PC-9 (cell line): ENCODE data around the gene AHNAK. TPM values are rescaled to one million over a fixed set of nuclear protein-coding genes. Genes with fewer than 3 reads are reported as not detected.
"Not testable (repeated sequence)": the region's sequence is repeated elsewhere in the genome, so short reads cannot be mapped to it uniquely, and the experiment has no call there.

ENCODE experiments used
- BruUV-seq: library from RNA; stranded (reverse); fragments of 400-500 nt; replicated peaks from 2 replicates; lab custom pipeline; 2021; lab: Mats Ljungman, UMichigan
- CTCF ChIA-PET: fragments of 300-600 bp; sonication (Branson Sonifier 250); formaldehyde crosslinking; loops from one replicate; lab custom pipeline; 2022; ENCODE audit warnings: antibody characterized with exemption; lab: Charles Lee
- POLR2A ChIA-PET: fragments of 300-600 bp; sonication (Branson Sonifier 250); formaldehyde crosslinking; loops from one replicate; lab custom pipeline; 2022; ENCODE audit warnings: antibody characterized with exemption; ENCODE audit not compliant: unreplicated experiment; lab: Charles Lee
- DNase-seq, 2 experiments: peaks; one replicate each; pipeline versions ENCODE4 v3.0.0 to v3.0.0-alpha.2; 2015 to 2022; ENCODE audit warnings: mixed read lengths in 1 of 2
- H2AFZ ChIP-seq: fragments of 200-600 bp; sonication (generic); 2 replicates; pipeline ENCODE4 v1.8.1; 2017; ENCODE audit warnings: antibody characterized with exemption
- H3F3A ChIP-seq: fragments of 200-600 bp; sonication (generic); 2 replicates; pipeline ENCODE4 v1.8.1; 2017; ENCODE audit warnings: antibody characterized with exemption, mild to moderate bottlenecking, low read depth; ENCODE audit not compliant: insufficient read depth
- H3K27ac ChIP-seq: fragments of 200-600 bp; sonication (generic); 2 replicates; pipeline ENCODE4 v1.6.1; 2016; ENCODE audit warnings: mixed run types
- H3K27me3 ChIP-seq: fragments of 200-600 bp; sonication (generic); 2 replicates; pipeline ENCODE4 v1.6.1; 2016; ENCODE audit warnings: low read depth, mixed run types; ENCODE audit not compliant: insufficient read depth
- H3K36me3 ChIP-seq: fragments of 200-600 bp; sonication (generic); 2 replicates; pipeline ENCODE4 v1.6.1; 2016; ENCODE audit warnings: low read depth, mixed run types
- H3K4me1 ChIP-seq: fragments of 200-600 bp; sonication (generic); replicated peaks from 2 replicates; pipeline ENCODE4 v1.6.1; 2016; ENCODE audit warnings: mixed run types; ENCODE audit not compliant: insufficient read depth
- H3K4me2 ChIP-seq: fragments of 200-600 bp; sonication (generic); 2 replicates; pipeline ENCODE4 v1.6.1; 2017; ENCODE audit warnings: mixed run types
- H3K4me3 ChIP-seq: fragments of 200-600 bp; sonication (generic); 2 replicates; pipeline ENCODE4 v1.6.1; 2016; ENCODE audit warnings: mixed run types
- H3K79me2 ChIP-seq: fragments of 200-600 bp; sonication (generic); 2 replicates; pipeline ENCODE4 v1.6.1; 2017; ENCODE audit warnings: low read depth, mixed run types
- H3K9me2 ChIP-seq: fragments of 200-600 bp; sonication (generic); 2 replicates; pipeline ENCODE4 v1.8.1; 2017; ENCODE audit warnings: mild to moderate bottlenecking; ENCODE audit not compliant: insufficient read depth
- H3K9me3 ChIP-seq: fragments of 200-600 bp; sonication (generic); 2 replicates; pipeline ENCODE4 v1.8.1; 2016; ENCODE audit warnings: low read depth; ENCODE audit not compliant: insufficient read depth
- H4K20me1 ChIP-seq: fragments of 200-600 bp; sonication (generic); 2 replicates; pipeline ENCODE4 v1.8.1; 2017; ENCODE audit not compliant: insufficient read depth
- EZH2 ChIP-seq: fragments of 200-600 bp; sonication (generic); IDR thresholded peaks from 2 replicates; pipeline ENCODE4 v1.8.0; 2017; ENCODE audit warnings: antibody characterized with exemption, low read depth
- intact Hi-C: fragments of 100-400 bp; cut with micrococcal nuclease; formaldehyde crosslinking; loops from one replicate; pipeline ENCODE4 v1.10.0; 2022; ENCODE audit not compliant: unreplicated experiment
- total RNA-seq: library from RNA; stranded (reverse); gene quantifications from 2 replicates; pipeline ENCODE4 v1.2.3, GENCODE V29; 2021
- TF ChIP-seq, protein P1 (sequence below): fragments of 200-600 bp; sonication (generic); conservative IDR thresholded peaks from 2 replicates; pipeline ENCODE4 v1.6.1; 2017; ENCODE audit warnings: mixed run types, antibody characterized with exemption, mild to moderate bottlenecking, moderate library complexity

Gene AHNAK
- total RNA-seq, 1 experiment from 2014 or later: 632 TPM

DNA sequence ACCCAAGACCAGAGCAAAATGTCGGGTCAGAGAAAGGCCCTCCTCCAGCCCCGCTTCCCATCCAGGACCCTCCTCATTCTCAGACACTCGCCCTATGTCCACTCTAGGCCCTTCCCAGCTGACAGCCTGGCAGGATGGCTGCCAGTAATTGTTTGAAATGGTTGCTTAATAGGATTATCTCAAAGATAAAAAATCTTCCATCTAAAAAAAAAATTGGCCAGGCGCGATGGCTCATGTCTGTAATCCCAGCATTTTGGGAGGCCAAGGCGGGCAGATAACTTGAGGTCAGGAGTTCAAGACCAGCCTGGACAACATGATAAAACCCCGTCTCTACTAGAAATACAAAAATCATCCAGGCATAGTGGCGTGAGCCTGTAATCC is 95.4 kb downstream of the AHNAK start:
- Histone ChIP-seq H3K9me3 (no peaks in the 10 kb centered on the region), H3F3A (peaks cover 10% of the 10 kb centered on the region; the same call in 1 of the 2 replicates), H3K36me3 (no peaks in the 10 kb centered on the region), H3K9me2 (no peaks in the 10 kb centered on the region), H3K27me3 (no peaks in the 10 kb centered on the region), H2AFZ (no peak overlapping the region), H4K20me1 (no peaks in the 10 kb centered on the region), H3K79me2 (no peaks in the 10 kb centered on the region), H3K27ac (no peak overlapping the region), H3K4me2 (no peak overlapping the region), H3K4me3 (no peak overlapping the region), H3K4me1 (peaks cover 8% of the 10 kb centered on the region; the same call in 1 of the 2 replicates)
- ChIA-PET CTCF (interaction anchor here (0.6 to 0.7 kb wide), 2 partner anchors 16 to 42 kb away, joined by 3 to 5 read pairs; no protein-coding TSS in a partner anchor), POLR2A (no interaction called here)
- intact Hi-C loops: no loop called here
- no peak for DNase-seq
- TF ChIP-seq EZH2: no peak
- TF ChIP-seq, protein P1, sequence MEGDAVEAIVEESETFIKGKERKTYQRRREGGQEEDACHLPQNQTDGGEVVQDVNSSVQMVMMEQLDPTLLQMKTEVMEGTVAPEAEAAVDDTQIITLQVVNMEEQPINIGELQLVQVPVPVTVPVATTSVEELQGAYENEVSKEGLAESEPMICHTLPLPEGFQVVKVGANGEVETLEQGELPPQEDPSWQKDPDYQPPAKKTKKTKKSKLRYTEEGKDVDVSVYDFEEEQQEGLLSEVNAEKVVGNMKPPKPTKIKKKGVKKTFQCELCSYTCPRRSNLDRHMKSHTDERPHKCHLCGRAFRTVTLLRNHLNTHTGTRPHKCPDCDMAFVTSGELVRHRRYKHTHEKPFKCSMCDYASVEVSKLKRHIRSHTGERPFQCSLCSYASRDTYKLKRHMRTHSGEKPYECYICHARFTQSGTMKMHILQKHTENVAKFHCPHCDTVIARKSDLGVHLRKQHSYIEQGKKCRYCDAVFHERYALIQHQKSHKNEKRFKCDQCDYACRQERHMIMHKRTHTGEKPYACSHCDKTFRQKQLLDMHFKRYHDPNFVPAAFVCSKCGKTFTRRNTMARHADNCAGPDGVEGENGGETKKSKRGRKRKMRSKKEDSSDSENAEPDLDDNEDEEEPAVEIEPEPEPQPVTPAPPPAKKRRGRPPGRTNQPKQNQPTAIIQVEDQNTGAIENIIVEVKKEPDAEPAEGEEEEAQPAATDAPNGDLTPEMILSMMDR: no peak
- no TSS peak for BruUV-seq

DNA sequence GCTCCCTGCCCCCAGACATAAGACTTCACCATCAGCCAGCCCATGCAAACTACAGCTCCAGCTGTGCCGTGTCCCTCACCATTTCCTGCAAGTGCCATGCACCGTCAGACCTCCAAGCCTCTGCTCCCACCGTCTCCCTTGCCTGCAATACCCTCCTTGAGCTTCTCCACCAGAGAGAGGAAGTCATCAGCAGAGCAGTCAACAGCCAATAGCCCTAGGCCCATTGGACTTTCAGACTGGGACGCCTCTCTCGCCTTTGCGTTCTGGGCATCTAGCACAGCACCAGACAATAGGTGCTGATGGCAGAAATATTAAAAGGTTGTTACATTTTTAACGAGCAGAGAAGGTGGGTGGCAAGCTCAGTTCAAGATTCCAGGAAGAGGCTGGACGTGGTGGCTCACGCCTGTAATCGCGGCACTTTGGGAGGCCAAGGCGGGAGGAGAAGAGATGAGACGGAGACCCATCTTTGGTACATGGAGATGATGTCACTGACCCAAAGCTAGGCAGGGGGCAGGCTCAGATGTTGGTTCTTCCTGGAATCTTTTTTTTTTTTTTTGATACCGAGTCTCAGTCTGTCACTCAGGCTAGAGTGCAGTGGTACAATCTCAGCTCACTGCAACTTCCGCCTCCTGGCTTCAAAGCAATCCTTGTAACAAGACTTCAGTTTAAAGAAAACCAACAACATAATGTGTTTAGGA is 95.9 kb downstream of the AHNAK start:
- no peaks in the 10 kb centered on the region for H3K27me3 ChIP-seq
- H3K36me3 ChIP-seq: no peaks in the 10 kb centered on the region
- DNase-seq: no peak
- ChIA-PET POLR2A (interaction anchor here (0.5 kb wide), 1 partner anchor 123 kb away, joined by 5 read pairs; the partner anchor contains the start of gene EEF1G), CTCF (interaction anchor here (0.7 kb wide), 1 partner anchor 42 kb away, joined by 3 read pairs; no protein-coding TSS in a partner anchor)
- intact Hi-C loops: no loop called here
- H3K4me3 ChIP-seq: no peak overlapping the region
- H3K27ac ChIP-seq: no peak overlapping the region
- no peaks in the 10 kb centered on the region for H3K9me3 ChIP-seq
- H4K20me1 ChIP-seq: no peaks in the 10 kb centered on the region
- no peaks in the 10 kb centered on the region for H3K9me2 ChIP-seq
- TF ChIP-seq, protein P1: no peak
- TF ChIP-seq EZH2: no peak
- no peak overlapping the region for H3K4me2 ChIP-seq
- no peak overlapping the region for H2AFZ ChIP-seq
- no TSS peak for BruUV-seq
- no peaks in the 10 kb centered on the region for H3K79me2 ChIP-seq
- peaks cover 8% of the 10 kb centered on the region; the same call in 1 of the 2 replicates for H3K4me1 ChIP-seq
- peaks cover 10% of the 10 kb centered on the region; the same call in 1 of the 2 replicates for H3F3A ChIP-seq

DNA sequence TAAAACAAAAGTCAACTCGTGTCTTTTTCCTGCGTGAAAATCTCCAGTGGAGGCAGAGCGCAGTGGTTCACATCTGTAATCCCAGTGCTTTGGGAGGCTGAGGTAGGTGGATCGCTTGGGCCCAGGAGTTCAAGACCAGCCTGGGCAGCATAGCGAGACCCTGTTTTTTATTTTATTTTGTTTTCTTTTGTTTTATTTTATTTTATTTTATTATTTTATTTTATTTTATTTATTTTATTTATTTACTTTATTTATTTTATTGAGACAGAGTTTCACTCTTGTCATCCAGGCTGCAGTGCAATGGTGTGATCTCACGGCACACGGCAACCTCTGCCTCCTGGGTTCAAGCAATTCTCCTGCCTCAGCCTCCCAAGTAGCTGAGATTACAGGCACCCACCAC is 96.7 kb downstream of the AHNAK start:
- H3K27me3 ChIP-seq, H3K9me3 ChIP-seq, H3K4me3 ChIP-seq, POLR2A ChIA-PET, H2AFZ ChIP-seq, DNase-seq, intact Hi-C loops, H3K4me2 ChIP-seq, H3K4me1 ChIP-seq, H3K27ac ChIP-seq, BruUV-seq, H4K20me1 ChIP-seq, H3K79me2 ChIP-seq, H3K9me2 ChIP-seq, CTCF ChIA-PET, H3F3A ChIP-seq, H3K36me3 ChIP-seq: not testable (repeated sequence)
